GM18867 (cell line): ENCODE measurements around the gene ALAS1.

Experiments
- ATAC-seq: cut with Tn5 transposase; IDR thresholded peaks from one replicate; pipeline ENCODE4 v1.9.1; 2021; ENCODE audit warnings: mild to moderate bottlenecking, moderate library complexity; ENCODE audit not compliant: unreplicated experiment

Gene ALAS1

GRCh38 chr3:52220380-52221026, 22.5 kb downstream of the ALAS1 start:
- peak; percentile 47 for ATAC-seq

GRCh38 chr3:52221141-52221562, 23.2 kb downstream of the ALAS1 start:
- ATAC-seq, result no peak

- no peak for ATAC-seq
Observed at GRCh38 chr3:52221563-52222318, 23.8 kb downstream of the ALAS1 start.

- ATAC-seq, result no peak
Observed at GRCh38 chr3:52222319-52223221, 24.6 kb downstream of the ALAS1 start.

GRCh38 chr3:52223449-52224408, 25.8 kb downstream of the ALAS1 start:
- no peak for ATAC-seq

- ATAC-seq, result peak; percentile 73
Observed at GRCh38 chr3:52225452-52226228, 27.7 kb downstream of the ALAS1 start, which contains the start of gene TLR9. TLR9 (minus strand) TSS chr3:52225645; CDS start chr3:52225529, 116 bp downstream.

- no peak for ATAC-seq
Observed at GRCh38 chr3:52226229-52226817, 28.4 kb downstream of the ALAS1 start.

GRCh38 chr3:52227117-52227516, 29.2 kb downstream of the ALAS1 start:
- ATAC-seq, result no peak

- ATAC-seq, result no peak
Observed at GRCh38 chr3:52227766-52228165, 29.8 kb downstream of the ALAS1 start.

- no peak for ATAC-seq
Observed at GRCh38 chr3:52228266-52228665, 30.3 kb downstream of the ALAS1 start.

GRCh38 chr3:52228751-52229291, 30.9 kb downstream of the ALAS1 start:
- no peak for ATAC-seq

GRCh38 chr3:52229656-52230055, 31.7 kb downstream of the ALAS1 start:
- ATAC-seq, result no peak

GRCh38 chr3:52230461-52230860, 32.5 kb downstream of the ALAS1 start:
- ATAC-seq, result no peak

GRCh38 chr3:52230889-52231499, 33.0 kb downstream of the ALAS1 start:
- ATAC-seq, result no peak

- ATAC-seq, result peak; percentile 45
Observed at GRCh38 chr3:52231502-52232278, 33.7 kb downstream of the ALAS1 start.

- no peak for ATAC-seq
Observed at GRCh38 chr3:52232279-52233107, 34.5 kb downstream of the ALAS1 start.
